Measurements from ENCODE around the gene RGS9.

GRCh38 chr17:65142247-65142646, 5.1 kb downstream of the RGS9 start:
- TF ChIP-seq CTCF (IDR thresholded peaks at IDR 0.05) (no peak), POLR2A (IDR thresholded peaks at IDR 0.05) (no peak)

All from Peyer's patch (tissue), 4 donors.